Measurements from ENCODE around the gene GPSM1. TPM values are rescaled to one million over a fixed set of nuclear protein-coding genes. Genes with fewer than 3 reads are reported as not detected.

GPSM1 gene
- total and polyA plus RNA-seq, 7 donors: 2.3 to 16.1 (median 5.0) TPM

DNA sequence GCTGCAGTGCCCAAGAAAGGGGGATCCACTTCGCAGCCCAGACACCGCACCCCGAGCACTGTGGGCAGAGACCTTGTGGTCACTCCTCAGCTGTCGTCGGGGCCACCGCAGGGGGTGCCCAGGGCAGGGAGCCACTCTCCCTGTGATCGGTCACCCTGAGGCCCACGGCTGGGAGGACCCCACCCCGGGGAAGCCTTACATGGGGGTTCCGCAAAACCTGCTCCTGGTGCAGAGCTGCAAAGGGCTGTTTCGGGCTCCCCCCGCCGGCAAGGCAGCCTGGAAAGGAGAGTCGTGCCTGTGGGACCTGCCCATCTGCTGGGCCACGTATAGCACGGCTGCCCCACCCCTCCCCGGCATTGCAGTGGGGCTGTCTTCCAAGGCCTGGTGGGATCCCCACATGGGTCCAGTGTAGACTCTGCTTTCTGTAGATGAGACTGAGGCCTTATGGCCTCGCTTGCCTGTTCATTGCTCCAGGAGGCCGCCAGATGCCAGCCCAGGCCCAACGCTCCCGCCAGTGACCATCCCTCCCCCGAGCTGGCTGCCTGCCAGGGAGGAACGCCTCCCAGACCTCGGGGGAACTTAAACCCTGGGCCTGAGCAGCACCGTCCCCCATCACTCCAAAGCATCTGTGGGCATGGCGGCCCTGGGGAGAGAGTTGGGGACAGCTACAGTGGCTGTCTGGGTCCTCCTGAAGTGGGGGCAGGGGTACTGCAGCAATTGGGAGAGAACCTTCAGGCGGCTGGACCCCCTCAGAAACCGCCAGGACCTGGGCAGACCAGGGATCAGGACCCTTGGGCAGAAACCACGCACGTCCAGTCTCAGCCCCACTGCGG is 37.8 kb downstream of the GPSM1 start:
- no peaks in the 10 kb centered on the region for H3K9me3 ChIP-seq
- WGBS, 2 donors: 69 to 82% methylated on average over 31 of the region's 31 CpGs
- no peaks in the 10 kb centered on the region for H3K36me3 ChIP-seq
- intact Hi-C loops (cut with DNase I): loop anchor here (5.0 kb wide), 1 partner anchor 38 kb away; the partner anchor contains the start of gene GPSM1
- no peak overlapping the region for H3K4me3 ChIP-seq
- no peak overlapping the region for H3K27ac ChIP-seq
- no peak for DNase-seq
- TF ChIP-seq, protein P1, sequence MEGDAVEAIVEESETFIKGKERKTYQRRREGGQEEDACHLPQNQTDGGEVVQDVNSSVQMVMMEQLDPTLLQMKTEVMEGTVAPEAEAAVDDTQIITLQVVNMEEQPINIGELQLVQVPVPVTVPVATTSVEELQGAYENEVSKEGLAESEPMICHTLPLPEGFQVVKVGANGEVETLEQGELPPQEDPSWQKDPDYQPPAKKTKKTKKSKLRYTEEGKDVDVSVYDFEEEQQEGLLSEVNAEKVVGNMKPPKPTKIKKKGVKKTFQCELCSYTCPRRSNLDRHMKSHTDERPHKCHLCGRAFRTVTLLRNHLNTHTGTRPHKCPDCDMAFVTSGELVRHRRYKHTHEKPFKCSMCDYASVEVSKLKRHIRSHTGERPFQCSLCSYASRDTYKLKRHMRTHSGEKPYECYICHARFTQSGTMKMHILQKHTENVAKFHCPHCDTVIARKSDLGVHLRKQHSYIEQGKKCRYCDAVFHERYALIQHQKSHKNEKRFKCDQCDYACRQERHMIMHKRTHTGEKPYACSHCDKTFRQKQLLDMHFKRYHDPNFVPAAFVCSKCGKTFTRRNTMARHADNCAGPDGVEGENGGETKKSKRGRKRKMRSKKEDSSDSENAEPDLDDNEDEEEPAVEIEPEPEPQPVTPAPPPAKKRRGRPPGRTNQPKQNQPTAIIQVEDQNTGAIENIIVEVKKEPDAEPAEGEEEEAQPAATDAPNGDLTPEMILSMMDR (IDR thresholded peaks at IDR 0.05): no peak
- TF ChIP-seq POLR2AphosphoS5 (IDR thresholded peaks at IDR 0.05) (no peak), EP300 (IDR thresholded peaks at IDR 0.05) (no peak), POLR2A (IDR thresholded peaks at IDR 0.05) (no peak)
- peaks cover 0 to 9% (median 6%) of the 10 kb centered on the region in 3 donors for H3K27me3 ChIP-seq
- H3K4me1 ChIP-seq: peaks cover 0 to 38% (median 34%) of the 10 kb centered on the region in 4 donors

DNA sequence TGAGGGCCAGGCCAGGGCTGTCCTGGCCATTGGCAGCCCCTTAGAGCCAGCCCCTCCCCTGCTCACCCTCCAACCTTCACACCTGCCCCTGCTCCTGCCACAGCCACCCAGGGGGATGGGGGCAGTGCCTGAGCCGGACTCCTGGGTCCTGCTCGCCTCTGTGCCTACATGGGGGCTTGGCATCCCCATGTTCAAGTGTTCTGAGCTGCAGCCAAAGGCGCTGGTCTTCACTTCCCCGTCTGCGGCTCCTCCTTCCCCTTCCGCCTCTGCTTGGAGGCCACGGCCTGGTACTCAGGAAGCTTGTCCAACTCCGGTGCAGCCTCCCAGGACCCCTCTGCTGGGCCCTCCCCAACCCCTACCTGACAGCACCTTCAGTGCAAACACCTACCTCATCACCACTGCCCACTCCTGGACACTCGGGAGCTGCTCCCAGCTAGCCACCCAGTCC is 38.5 kb downstream of the GPSM1 start:
- peaks cover 0 to 32% (median 30%) of the 10 kb centered on the region in 4 donors for H3K4me1 ChIP-seq
- 57 to 63% methylated on average over 9 of the region's 9 CpGs for WGBS, 2 donors
- no peak overlapping the region for H3K4me3 ChIP-seq
- H3K9me3 ChIP-seq: no peaks in the 10 kb centered on the region
- no peaks in the 10 kb centered on the region for H3K36me3 ChIP-seq
- H3K27ac ChIP-seq: no peak overlapping the region
- peaks cover 0 to 9% (median 6%) of the 10 kb centered on the region in 3 donors for H3K27me3 ChIP-seq
- intact Hi-C loops (cut with DNase I): no loop called here
- TF ChIP-seq POLR2A (IDR thresholded peaks at IDR 0.05) (no peak), POLR2AphosphoS5 (IDR thresholded peaks at IDR 0.05) (no peak), EP300 (IDR thresholded peaks at IDR 0.05) (no peak)
- TF ChIP-seq, protein P1 (IDR thresholded peaks at IDR 0.05): no peak
- no peak for DNase-seq

DNA sequence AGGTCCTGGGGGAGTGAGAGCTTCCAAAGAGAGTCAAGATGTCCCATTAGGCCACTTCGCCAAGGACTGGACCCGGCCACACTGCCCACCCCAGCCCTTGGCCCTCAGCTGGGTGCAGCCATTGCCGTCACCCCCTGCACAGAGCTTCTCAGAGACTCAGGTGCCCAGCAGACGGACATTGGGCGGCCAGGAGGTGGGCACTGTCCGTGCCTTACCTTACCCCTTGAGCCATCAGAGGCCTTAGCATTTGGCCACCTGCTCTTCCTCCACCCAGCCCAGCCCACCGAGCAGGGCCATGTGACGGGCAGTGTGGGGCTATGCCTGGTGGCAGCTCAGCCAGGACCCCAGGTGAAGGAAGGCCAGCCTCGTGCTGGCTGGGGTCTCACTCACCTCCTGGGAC is 39.5 kb downstream of the GPSM1 start:
- H3K36me3 ChIP-seq: no peaks in the 10 kb centered on the region
- TF ChIP-seq POLR2AphosphoS5 (IDR thresholded peaks at IDR 0.05): no peak
- no peak for TF ChIP-seq EP300 (IDR thresholded peaks at IDR 0.05)
- TF ChIP-seq, protein P1 (IDR thresholded peaks at IDR 0.05): no peak
- TF ChIP-seq POLR2A (IDR thresholded peaks at IDR 0.05): no peak
- H3K27me3 ChIP-seq: peaks cover 0 to 9% (median 6%) of the 10 kb centered on the region in 3 donors
- H3K4me3 ChIP-seq: no peak overlapping the region
- no peaks in the 10 kb centered on the region for H3K9me3 ChIP-seq
- no peak overlapping the region for H3K27ac ChIP-seq
- intact Hi-C loops (cut with DNase I): no loop called here
- H3K4me1 ChIP-seq: peaks cover 0 to 21% (median 20%) of the 10 kb centered on the region in 4 donors
- DNase-seq: no peak
- WGBS, 2 donors: 89 to 95% methylated on average over 9 of the region's 9 CpGs

DNA sequence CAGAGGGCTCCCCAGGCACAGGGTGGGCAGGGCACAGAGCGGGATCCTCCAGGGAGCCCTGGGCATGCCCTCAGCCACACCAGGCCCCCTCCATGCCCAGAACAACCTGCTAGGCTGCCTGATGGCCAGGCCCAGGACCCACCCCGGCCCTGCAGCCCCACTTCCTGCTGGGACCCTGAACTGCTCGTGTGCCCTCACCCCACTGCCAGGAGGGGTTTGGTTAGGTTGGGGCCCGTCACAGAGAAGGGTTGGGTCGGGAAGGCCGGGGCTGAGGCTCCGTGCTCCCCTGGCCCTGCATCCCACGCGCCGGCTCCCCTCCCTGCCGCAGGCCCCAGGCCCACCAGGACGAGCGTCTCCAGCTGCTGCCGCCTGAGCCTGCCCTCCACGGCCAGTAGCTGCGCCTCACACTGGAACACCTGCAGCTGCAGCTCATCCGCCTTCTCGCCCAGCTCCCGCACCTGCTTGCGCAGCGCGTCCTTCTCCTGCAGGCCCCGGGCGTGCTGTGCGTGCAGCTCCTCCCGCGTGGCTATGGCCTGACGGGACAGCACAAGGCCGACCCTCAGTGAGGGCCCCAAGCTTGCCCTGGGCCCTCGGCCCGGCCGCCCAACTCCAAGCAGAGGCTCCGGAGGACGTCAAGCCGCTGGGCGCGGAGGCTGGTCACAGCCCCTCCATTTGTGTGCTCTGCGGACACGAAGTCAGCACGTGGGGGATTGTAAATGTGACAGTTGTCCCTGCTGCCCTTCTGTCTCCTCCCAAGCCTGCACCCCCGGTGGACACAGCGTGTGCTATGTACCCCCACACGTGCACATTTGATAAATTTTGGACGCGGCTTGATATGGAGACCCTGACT is 40.2 kb downstream of the GPSM1 start:
- H3K27me3 ChIP-seq: peaks cover 0 to 9% (median 6%) of the 10 kb centered on the region in 3 donors
- H3K36me3 ChIP-seq: no peaks in the 10 kb centered on the region
- DNase-seq: no peak
- no peak overlapping the region for H3K27ac ChIP-seq
- intact Hi-C loops (cut with DNase I): no loop called here
- H3K9me3 ChIP-seq: no peaks in the 10 kb centered on the region
- WGBS, 2 donors: 87 to 89% methylated on average over 45 of the region's 45 CpGs
- H3K4me3 ChIP-seq: no peak overlapping the region
- peaks cover 0 to 18% (median 14%) of the 10 kb centered on the region in 4 donors for H3K4me1 ChIP-seq
- TF ChIP-seq POLR2A (IDR thresholded peaks at IDR 0.05) (no peak), POLR2AphosphoS5 (IDR thresholded peaks at IDR 0.05) (no peak), EP300 (IDR thresholded peaks at IDR 0.05) (no peak)
- TF ChIP-seq, protein P1 (IDR thresholded peaks at IDR 0.05): no peak

Measured in sigmoid colon (tissue), 7 donors.